ENCODE results near the gene USP25. TPM values are rescaled to one million over a fixed set of nuclear protein-coding genes. Genes with fewer than 3 reads are reported as not detected.

The USP25 gene
- polyA plus RNA-seq, 1 experiment, result 35.3 TPM

DNA sequence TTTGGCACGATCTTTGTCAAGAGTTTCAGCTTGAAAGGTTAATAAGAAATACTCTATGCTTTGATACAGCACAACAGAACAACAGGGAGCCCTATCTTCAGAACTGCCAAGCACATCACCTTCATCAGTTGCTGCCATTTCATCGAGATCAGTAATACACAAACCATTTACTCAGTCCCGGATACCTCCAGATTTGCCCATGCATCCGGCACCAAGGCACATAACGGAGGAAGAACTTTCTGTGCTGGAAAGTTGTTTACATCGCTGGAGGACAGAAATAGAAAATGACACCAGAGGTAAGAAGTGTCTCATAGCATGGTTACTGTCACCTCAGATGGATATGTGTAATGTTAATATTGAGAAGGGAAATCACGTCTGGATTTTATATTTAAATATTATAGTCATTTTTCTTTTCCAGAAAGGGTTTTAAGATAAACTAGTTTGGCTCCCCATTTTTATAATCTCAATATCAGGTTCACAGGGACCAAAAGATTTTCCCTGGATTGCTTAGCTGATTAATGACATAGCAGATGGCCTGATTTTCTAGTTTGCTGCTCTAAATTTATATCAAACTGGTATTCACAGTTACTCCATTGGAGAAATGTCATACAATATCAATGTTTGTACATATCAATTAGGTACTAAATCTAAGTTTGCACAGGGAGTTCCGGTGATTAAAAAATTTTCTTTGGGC lies 97.3 kb downstream of the USP25 start:
- H3K27me3 ChIP-seq (ENCODE audit: control insufficient read depth, insufficient read depth, low read length), result no peaks in the 10 kb centered on the region
- TF ChIP-seq, protein P1, sequence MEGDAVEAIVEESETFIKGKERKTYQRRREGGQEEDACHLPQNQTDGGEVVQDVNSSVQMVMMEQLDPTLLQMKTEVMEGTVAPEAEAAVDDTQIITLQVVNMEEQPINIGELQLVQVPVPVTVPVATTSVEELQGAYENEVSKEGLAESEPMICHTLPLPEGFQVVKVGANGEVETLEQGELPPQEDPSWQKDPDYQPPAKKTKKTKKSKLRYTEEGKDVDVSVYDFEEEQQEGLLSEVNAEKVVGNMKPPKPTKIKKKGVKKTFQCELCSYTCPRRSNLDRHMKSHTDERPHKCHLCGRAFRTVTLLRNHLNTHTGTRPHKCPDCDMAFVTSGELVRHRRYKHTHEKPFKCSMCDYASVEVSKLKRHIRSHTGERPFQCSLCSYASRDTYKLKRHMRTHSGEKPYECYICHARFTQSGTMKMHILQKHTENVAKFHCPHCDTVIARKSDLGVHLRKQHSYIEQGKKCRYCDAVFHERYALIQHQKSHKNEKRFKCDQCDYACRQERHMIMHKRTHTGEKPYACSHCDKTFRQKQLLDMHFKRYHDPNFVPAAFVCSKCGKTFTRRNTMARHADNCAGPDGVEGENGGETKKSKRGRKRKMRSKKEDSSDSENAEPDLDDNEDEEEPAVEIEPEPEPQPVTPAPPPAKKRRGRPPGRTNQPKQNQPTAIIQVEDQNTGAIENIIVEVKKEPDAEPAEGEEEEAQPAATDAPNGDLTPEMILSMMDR (IDR thresholded peaks at IDR 0.05; ENCODE audit: low read depth, low read length), result no peak
- no peak overlapping the region for H3K27ac ChIP-seq (ENCODE audit: low read depth, low read length)
- H3K4me3 ChIP-seq (ENCODE audit: low read depth, low read length), result no peak overlapping the region
- ChIA-PET POLR2A (no interaction called here), CTCF (interaction anchor here (0.7 to 1.1 kb wide), 2 partner anchors 15 to 1573 kb away, joined by 3 read pairs; no protein-coding TSS in a partner anchor)
- no peak for DNase-seq (ENCODE audit: low read depth, low spot score)
- H3K9me3 ChIP-seq (ENCODE audit: control insufficient read depth, insufficient read depth, low read length), result no peaks in the 10 kb centered on the region

DNA sequence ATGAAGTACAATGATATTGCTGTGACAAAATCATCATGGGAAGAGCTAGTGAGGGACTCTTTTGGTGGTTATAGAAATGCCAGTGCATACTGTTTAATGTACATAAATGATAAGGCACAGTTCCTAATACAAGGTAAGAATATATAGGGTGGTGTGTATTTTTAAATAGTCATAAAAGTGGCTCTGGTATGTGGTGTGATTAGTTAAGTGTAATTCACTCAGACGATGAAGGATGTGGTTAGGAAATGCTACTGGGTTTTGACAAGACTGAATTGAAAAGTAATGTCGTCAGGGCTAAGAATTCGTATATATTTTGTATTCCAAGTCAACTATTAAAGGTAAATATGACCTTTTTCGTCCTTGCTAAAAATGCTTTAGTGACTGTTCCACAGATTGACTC lies 101.7 kb downstream of the USP25 start:
- POLR2A ChIA-PET, result no interaction called here
- H3K4me3 ChIP-seq (ENCODE audit: low read depth, low read length), result no peak overlapping the region
- no peak overlapping the region for H3K27ac ChIP-seq (ENCODE audit: low read depth, low read length)
- DNase-seq (ENCODE audit: low read depth, low spot score), result no peak
- no peaks in the 10 kb centered on the region for H3K9me3 ChIP-seq (ENCODE audit: control insufficient read depth, insufficient read depth, low read length)
- no peaks in the 10 kb centered on the region for H3K27me3 ChIP-seq (ENCODE audit: control insufficient read depth, insufficient read depth, low read length)
- TF ChIP-seq, protein P1 (IDR thresholded peaks at IDR 0.05; ENCODE audit: low read depth, low read length), result no peak
- CTCF ChIA-PET, result no interaction called here

DNA sequence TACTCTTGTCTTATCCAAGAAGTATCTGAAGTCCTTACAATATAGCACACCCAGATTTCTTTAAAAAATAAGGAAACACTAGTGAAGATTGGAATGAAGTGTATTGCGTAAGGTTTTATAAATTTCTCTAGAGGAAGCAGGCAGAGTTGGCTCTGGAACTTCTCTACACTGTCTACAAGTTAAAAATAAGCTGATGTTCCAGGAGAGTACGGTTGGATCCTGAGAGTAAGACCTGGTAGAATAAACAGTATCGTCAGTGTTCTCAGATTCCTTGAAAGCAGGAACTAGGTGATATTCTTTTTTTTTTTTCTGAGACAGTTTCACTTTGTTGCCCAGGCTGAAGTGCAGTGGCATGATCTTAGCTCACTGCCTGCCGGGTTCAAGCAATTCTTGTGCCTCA lies 107.9 kb downstream of the USP25 start:
- Histone ChIP-seq H3K27me3 (ENCODE audit: control insufficient read depth, insufficient read depth, low read length) (no peaks in the 10 kb centered on the region), H3K9me3 (ENCODE audit: control insufficient read depth, insufficient read depth, low read length) (no peaks in the 10 kb centered on the region), H3K27ac (ENCODE audit: low read depth, low read length) (no peak overlapping the region), H3K4me3 (ENCODE audit: low read depth, low read length) (no peak overlapping the region)
- CTCF ChIA-PET, result interaction anchor here (0.7 kb wide), 1 partner anchor 1576 kb away, joined by 3 read pairs; no protein-coding TSS in a partner anchor
- TF ChIP-seq, protein P1 (IDR thresholded peaks at IDR 0.05; ENCODE audit: low read depth, low read length), result no peak
- no peak for DNase-seq (ENCODE audit: low read depth, low spot score)
- POLR2A ChIA-PET, result interaction anchor here (1.0 kb wide), 1 partner anchor 17 kb away, joined by 4 read pairs; no protein-coding TSS in a partner anchor

DNA sequence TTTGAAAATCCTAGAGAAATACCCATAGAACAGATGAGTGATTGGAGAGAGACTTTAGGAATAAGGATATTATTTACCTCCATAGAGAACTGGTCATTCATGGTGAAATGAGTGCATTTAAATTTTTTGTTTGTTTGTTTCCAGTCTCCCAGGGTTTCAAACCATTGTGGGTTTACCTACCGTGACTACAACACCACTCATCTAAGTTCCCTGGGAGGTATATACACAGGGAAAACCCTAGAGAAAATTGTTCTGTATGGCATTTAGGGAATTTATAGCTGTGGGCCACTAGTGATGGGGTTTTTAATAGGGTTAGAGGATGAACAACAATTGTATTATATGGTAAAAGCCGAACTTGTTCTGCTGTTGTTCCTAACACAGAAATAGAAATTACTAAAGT lies 109.2 kb downstream of the USP25 start:
- H3K27ac ChIP-seq (ENCODE audit: low read depth, low read length), result no peak overlapping the region
- CTCF ChIA-PET, result no interaction called here
- POLR2A ChIA-PET, result no interaction called here

DNA sequence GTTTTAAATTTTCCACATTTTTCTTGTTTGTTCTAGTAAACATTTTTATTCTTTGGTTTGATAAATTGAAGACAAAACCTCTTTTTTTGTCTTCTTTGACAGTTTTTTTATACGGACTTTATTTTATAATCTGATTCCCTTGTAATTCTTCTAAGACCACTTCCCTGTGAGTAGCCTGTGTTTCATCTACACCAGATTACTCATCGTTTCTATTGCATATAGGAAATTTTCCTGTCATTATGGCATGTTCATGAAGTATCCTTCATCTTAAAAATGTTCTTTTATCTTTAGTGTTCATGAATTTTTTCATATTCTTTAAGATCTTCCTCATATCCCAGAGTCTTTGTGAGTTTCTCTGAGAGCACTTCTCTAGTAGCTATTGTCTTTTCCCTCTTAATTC lies 109.8 kb downstream of the USP25 start:
- POLR2A ChIA-PET, result no interaction called here
- Histone ChIP-seq H3K27ac (ENCODE audit: low read depth, low read length) (no peak overlapping the region), H3K4me3 (ENCODE audit: low read depth, low read length) (no peak overlapping the region), H3K27me3 (ENCODE audit: control insufficient read depth, insufficient read depth, low read length) (no peaks in the 10 kb centered on the region), H3K9me3 (ENCODE audit: control insufficient read depth, insufficient read depth, low read length) (no peaks in the 10 kb centered on the region)
- CTCF ChIA-PET, result no interaction called here
- TF ChIP-seq, protein P1 (IDR thresholded peaks at IDR 0.05; ENCODE audit: low read depth, low read length), result no peak
- no peak for DNase-seq (ENCODE audit: low read depth, low spot score)

More for the DNA sequence above, 109.2 kb downstream of the USP25 start:
- DNase-seq (ENCODE audit: low read depth, low spot score), result no peak
- Histone ChIP-seq H3K4me3 (ENCODE audit: low read depth, low read length) (no peak overlapping the region), H3K27me3 (ENCODE audit: control insufficient read depth, insufficient read depth, low read length) (no peaks in the 10 kb centered on the region), H3K9me3 (ENCODE audit: control insufficient read depth, insufficient read depth, low read length) (no peaks in the 10 kb centered on the region)
- TF ChIP-seq, protein P1 (IDR thresholded peaks at IDR 0.05; ENCODE audit: low read depth, low read length), result no peak

All from AG04450 (cell line).